GM12891 (cell line): Measurements from ENCODE around the gene GNA14. TPM values are rescaled to one million over a fixed set of nuclear protein-coding genes. Genes with fewer than 3 reads are reported as not detected.
"Not testable (repeated sequence)": the region's sequence is repeated elsewhere in the genome, so short reads cannot be mapped to it uniquely, and the experiment has no call there.

Source experiments
- DNase-seq: peaks from one replicate; pipeline ENCODE4 v3.0.0; 2011; ENCODE audit warnings: low spot score; ENCODE audit not compliant: insufficient read length
- FAIRE-seq: peaks from 2 replicates; lab custom pipeline; 2011; peaks lifted over from hg19 to GRCh38; lab: Jason Lieb, UNC
- PAX5 ChIP-seq: IDR thresholded peaks from 2 replicates; pipeline ENCODE4 v1.6.1; 2011; ENCODE audit warnings: low read length, moderate library complexity, mild to moderate bottlenecking; ENCODE audit not compliant: insufficient read depth, severe bottlenecking
- POLR2A ChIP-seq: IDR thresholded peaks from 2 replicates; pipeline ENCODE4 v1.6.1; 2011; ENCODE audit warnings: low read depth, low read length, control low read depth
- POLR2AphosphoS5 ChIP-seq: IDR thresholded peaks from 2 replicates; pipeline ENCODE4 v1.6.1; 2011; ENCODE audit warnings: low read depth, low read length, control low read depth
- POU2F2 ChIP-seq: IDR thresholded peaks from 2 replicates; pipeline ENCODE4 v1.6.1; 2011; ENCODE audit warnings: low read depth, mild to moderate bottlenecking, control low read depth, low read length, moderate library complexity
- SPI1 ChIP-seq: IDR thresholded peaks from 2 replicates; pipeline ENCODE4 v1.6.1; 2011; ENCODE audit warnings: low read depth, low read length, control low read depth
- TAF1 ChIP-seq: IDR thresholded peaks from 2 replicates; pipeline ENCODE4 v1.6.1; 2011; ENCODE audit warnings: low read depth, low read length, control low read depth
- polyA plus RNA-seq: library from polyadenylated mRNA; unstranded; fragments of >200 nt; gene quantifications from one replicate; pipeline ENCODE4 v1.2.1, GENCODE V29; 2012; ENCODE audit warnings: low read depth, missing spikeins, inconsistent platforms; ENCODE audit not compliant: missing spikeins

Gene GNA14
- polyA plus RNA-seq = not detected

DNA sequence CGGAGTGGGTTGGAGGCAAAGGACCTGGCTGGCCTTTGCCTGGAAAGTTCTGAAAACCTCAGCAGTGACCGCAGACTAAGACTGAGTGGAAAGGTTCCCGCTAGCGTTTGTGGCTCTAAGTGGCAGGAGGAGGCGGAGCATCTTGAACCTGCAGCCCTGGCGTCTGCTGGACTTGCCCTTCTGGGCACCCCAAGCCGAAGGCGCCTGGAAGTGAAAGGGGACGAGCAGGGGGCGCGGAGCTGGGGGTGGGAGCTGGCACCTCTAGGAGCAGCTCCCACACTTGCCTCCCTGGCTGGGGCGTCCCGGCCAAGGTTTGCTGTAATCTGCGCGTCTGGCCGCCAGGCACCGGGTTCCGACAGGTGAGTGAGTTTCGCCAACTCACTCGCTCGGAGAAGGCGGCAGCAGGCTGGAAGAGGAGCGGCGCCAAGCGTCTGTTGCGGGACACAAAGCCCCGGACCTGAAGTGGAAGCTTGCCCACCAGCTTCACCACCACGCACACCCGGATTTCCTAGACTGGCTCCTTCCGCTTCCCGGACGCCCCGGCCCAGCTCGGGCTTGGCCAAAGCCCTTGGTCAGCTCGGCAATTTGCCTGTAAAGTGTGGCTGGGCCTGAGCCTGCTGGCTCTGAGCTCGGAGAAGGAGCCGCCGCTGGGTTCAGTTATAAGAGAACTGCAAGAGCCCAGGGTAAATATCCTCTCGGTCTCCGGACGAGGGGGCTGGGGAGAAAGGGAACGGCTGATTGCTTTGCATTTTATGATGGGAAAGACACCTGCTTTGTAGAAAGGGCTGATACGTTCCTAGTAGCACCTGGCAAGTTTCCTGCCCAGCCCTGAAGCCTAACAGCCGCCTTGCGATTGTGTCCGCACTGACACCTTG lies at the start of gene GNA14:
GNA14 (minus strand) TSS at position 89 of the 875 bp plus-strand sequence. CDS start 529 bp downstream, outside the sequence.
- peak; percentile 11 for DNase-seq
- FAIRE-seq = no peak
- no peak for TF ChIP-seq PAX5
- TF ChIP-seq SPI1 = no peak
- TF ChIP-seq POLR2AphosphoS5 = no peak
- TF ChIP-seq TAF1 = no peak
- TF ChIP-seq POU2F2 = no peak
- no peak for TF ChIP-seq POLR2A

- no peak for FAIRE-seq
- TF ChIP-seq POLR2A (no peak), TAF1 (no peak), POLR2AphosphoS5 (no peak), PAX5 (no peak), SPI1 (no peak), POU2F2 (no peak)
- DNase-seq = no peak
These were observed 49.3 kb upstream of the GNA14 start for GRCh38 chr9:77697238-77697984.

- DNase-seq, FAIRE-seq: not testable (repeated sequence)
These were observed 42.6 kb upstream of the GNA14 start for GRCh38 chr9:77690723-77691122.

- not testable (repeated sequence) for DNase-seq, FAIRE-seq
These were observed 42.0 kb upstream of the GNA14 start for GRCh38 chr9:77690119-77690518.

GRCh38 chr9:77687737-77688136 lies 39.6 kb upstream of the GNA14 start:
- not testable (repeated sequence) for DNase-seq

GRCh38 chr9:77680581-77680980 lies 32.5 kb upstream of the GNA14 start:
- FAIRE-seq = no peak
- TF ChIP-seq SPI1 = no peak
- no peak for TF ChIP-seq POLR2A
- TF ChIP-seq POU2F2 = no peak
- no peak for TF ChIP-seq PAX5
- TF ChIP-seq POLR2AphosphoS5 = no peak
- no peak for TF ChIP-seq TAF1
- DNase-seq = no peak

More at GRCh38 chr9:77687737-77688136, 39.6 kb upstream of the GNA14 start:
- FAIRE-seq = not testable (repeated sequence)

GRCh38 chr9:77679661-77680368 lies 31.7 kb upstream of the GNA14 start:
- FAIRE-seq = no peak
- no peak for DNase-seq
- TF ChIP-seq TAF1 (no peak), POU2F2 (no peak), PAX5 (no peak), POLR2AphosphoS5 (no peak), POLR2A (no peak), SPI1 (no peak)

DNA sequence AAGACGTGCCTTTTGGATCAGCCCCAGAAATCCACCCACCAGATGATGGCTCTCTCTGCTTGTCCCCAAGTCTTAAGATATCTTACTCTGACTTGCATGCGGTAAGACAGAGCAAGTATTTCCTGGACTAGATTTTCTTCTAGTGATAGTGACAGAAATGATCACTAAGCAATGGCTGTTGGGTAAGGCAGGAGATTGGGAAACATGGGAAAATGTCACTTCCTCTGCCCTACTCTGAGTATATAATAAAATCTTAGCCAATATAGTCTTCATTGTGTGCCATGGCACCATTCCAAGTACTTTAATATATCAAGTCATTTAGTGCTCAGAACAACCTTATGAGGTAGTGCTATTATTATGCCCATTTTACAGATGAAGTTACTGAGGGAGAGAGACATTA lies 31.0 kb upstream of the GNA14 start:
- DNase-seq = no peak

DNA sequence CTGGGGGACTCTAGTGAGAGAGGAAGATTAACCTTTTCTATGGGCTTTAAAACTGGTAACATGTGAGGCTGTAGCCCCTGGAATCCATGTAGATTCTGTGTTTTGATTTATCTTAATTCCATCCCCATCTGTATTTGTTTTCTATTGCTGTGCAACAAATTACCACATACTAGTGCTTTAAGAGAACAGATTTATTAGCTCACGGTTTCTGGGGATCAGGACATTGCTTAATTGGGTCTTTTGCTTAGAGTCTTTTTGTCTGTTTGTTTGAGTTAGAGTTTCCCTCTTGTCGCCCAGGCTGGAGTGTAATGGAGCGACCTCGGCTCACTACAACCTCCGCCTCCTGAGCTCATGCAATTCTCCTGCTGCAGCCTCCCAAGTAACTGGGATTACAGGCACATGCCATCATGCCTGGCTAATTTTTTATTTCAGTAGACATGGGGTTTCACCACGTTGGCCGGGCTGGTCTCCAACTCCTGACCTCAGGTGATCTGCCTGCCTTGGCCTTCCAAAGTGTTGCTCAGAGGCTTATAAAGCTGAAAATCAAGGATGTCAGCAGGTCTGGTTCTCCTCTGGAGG lies 29.9 kb upstream of the GNA14 start:
- DNase-seq (no peak), FAIRE-seq (no peak)
- TF ChIP-seq POLR2A (no peak), POU2F2 (no peak), PAX5 (no peak), SPI1 (no peak), TAF1 (no peak), POLR2AphosphoS5 (no peak)

More for the DNA sequence above, 31.0 kb upstream of the GNA14 start:
- TF ChIP-seq PAX5 = no peak
- TF ChIP-seq POLR2AphosphoS5 = no peak
- FAIRE-seq = no peak

DNA sequence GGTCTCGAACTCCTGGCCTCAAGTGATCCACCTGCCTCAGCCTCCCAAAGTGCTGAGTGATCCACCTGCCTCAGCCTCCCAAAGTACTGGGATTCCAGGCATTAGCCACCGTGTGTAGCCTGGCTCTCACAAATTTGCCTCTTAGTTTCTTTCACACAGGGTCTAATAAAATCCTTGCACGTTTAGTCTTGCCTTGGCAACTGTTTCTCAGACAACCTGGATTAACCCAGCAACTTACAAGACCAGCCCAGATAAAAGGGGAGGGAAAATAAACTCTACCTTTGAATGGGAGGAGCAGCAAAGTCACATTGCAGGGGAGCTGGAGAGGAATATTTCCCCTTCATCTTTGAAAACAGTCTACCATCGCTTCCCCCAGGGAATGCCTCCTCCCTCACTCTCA lies 29.3 kb upstream of the GNA14 start:
- FAIRE-seq (no peak), DNase-seq (no peak)
- TF ChIP-seq SPI1 (no peak), PAX5 (no peak), POU2F2 (no peak), TAF1 (no peak), POLR2A (no peak), POLR2AphosphoS5 (no peak)
